ENCODE data around the gene LRRC8C.

DNA sequence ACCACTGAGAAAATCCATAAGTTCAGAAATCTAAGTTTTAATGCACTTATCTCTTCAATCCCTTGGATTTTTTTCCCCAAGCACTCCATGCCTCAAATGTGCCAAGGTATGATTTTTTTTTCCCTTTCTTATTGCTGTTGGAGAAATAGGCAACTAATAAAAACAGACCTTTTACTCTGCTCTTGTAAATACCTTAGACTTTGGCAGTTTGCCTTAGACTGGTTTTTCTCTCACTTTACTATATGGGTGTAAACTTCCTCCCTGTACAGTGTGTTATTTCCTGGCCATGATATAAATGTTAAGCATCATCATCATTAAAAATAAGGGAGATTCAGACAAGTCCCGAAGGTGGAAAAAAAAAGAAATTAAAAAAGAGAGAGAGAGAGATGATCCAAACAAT is 65.7 kb downstream of the LRRC8C start:
- TF ChIP-seq, protein P1, sequence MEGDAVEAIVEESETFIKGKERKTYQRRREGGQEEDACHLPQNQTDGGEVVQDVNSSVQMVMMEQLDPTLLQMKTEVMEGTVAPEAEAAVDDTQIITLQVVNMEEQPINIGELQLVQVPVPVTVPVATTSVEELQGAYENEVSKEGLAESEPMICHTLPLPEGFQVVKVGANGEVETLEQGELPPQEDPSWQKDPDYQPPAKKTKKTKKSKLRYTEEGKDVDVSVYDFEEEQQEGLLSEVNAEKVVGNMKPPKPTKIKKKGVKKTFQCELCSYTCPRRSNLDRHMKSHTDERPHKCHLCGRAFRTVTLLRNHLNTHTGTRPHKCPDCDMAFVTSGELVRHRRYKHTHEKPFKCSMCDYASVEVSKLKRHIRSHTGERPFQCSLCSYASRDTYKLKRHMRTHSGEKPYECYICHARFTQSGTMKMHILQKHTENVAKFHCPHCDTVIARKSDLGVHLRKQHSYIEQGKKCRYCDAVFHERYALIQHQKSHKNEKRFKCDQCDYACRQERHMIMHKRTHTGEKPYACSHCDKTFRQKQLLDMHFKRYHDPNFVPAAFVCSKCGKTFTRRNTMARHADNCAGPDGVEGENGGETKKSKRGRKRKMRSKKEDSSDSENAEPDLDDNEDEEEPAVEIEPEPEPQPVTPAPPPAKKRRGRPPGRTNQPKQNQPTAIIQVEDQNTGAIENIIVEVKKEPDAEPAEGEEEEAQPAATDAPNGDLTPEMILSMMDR (IDR thresholded peaks at IDR 0.05; ENCODE audit: control extremely low read depth in 1 of 3, insufficient read depth in 1 of 3, low read depth in 1 of 3, low read length in 3 of 3), result no peak
- TF ChIP-seq KDM1A (IDR thresholded peaks at IDR 0.05; ENCODE audit: borderline replicate concordance, low read length) (no peak), ZNF274 (IDR thresholded peaks at IDR 0.05; ENCODE audit: borderline replicate concordance, extremely low read depth, low read length) (no peak), CEBPB (IDR thresholded peaks at IDR 0.05; ENCODE audit: low read depth, low read length) (no peak)

All from H1 (cell line).